ACC112 (cell line): ENCODE measurements around the gene LCN2.
"Not testable (repeated sequence)": the region's sequence is repeated elsewhere in the genome, so short reads cannot be mapped to it uniquely, and the experiment has no call there.

Source experiments
- H2AFZ ChIP-seq: fragments of 200-600 bp; sonication (generic); one replicate; pipeline ENCODE4 v1.6.0; 2017; ENCODE audit warnings: antibody characterized with exemption, low read length; ENCODE audit not compliant: unreplicated experiment
- H3K27ac ChIP-seq: fragments of 200-600 bp; sonication (generic); 2 replicates; pipeline ENCODE4 v1.5.1; 2014; ENCODE audit warnings: low read depth, mild to moderate bottlenecking, antibody characterized with exemption, low read length, moderate library complexity
- H3K27me3 ChIP-seq: fragments of 200-600 bp; sonication (generic); 2 replicates; pipeline ENCODE4 v1.6.1; 2014; ENCODE audit warnings: mild to moderate bottlenecking, antibody characterized with exemption, low read length, moderate library complexity, mixed read lengths; ENCODE audit not compliant: insufficient read depth
- H3K36me3 ChIP-seq: fragments of 200-600 bp; sonication (generic); 2 replicates; pipeline ENCODE4 v1.6.1; 2016; ENCODE audit warnings: mild to moderate bottlenecking, antibody characterized with exemption, low read length, moderate library complexity, mixed read lengths; ENCODE audit not compliant: insufficient read depth
- H3K4me1 ChIP-seq: fragments of 200-600 bp; sonication (generic); one replicate; pipeline ENCODE4 v1.6.1; 2016; ENCODE audit warnings: low read length, mixed read lengths; ENCODE audit not compliant: insufficient read depth, unreplicated experiment, control insufficient read depth
- H3K4me3 ChIP-seq: fragments of 200-600 bp; sonication (generic); 2 replicates; pipeline ENCODE4 v1.5.1; 2014; ENCODE audit warnings: mild to moderate bottlenecking, low read depth, low read length
- H3K79me2 ChIP-seq: fragments of 200-600 bp; sonication (generic); one replicate; pipeline ENCODE4 v1.6.0; 2016; ENCODE audit warnings: low read length; ENCODE audit not compliant: control insufficient read depth, unreplicated experiment, insufficient read depth

The LCN2 gene

GRCh38 chr9:128106181-128106939, 42.9 kb upstream of the LCN2 start:
- Histone ChIP-seq H2AFZ (no peak overlapping the region), H3K36me3 (peaks cover 18% of the 10 kb centered on the region; the same call in 1 of the 2 replicates), H3K4me3 (no peak overlapping the region), H3K27me3 (no peaks in the 10 kb centered on the region), H3K79me2 (peaks cover under 1% of the 10 kb centered on the region), H3K4me1 (no peaks in the 10 kb centered on the region), H3K27ac (no peak overlapping the region)

- Histone ChIP-seq H3K4me1 (no peaks in the 10 kb centered on the region), H2AFZ (no peak overlapping the region), H3K36me3 (peaks cover 18% of the 10 kb centered on the region; the same call in 1 of the 2 replicates), H3K4me3 (no peak overlapping the region), H3K79me2 (no peaks in the 10 kb centered on the region), H3K27me3 (no peaks in the 10 kb centered on the region), H3K27ac (no peak overlapping the region)
Measured at GRCh38 chr9:128106940-128107467, 42.2 kb upstream of the LCN2 start.

- peaks cover 18% of the 10 kb centered on the region; the same call in 1 of the 2 replicates for H3K36me3 ChIP-seq
- no peaks in the 10 kb centered on the region for H3K79me2 ChIP-seq
- H3K27me3 ChIP-seq, result no peaks in the 10 kb centered on the region
- no peaks in the 10 kb centered on the region for H3K4me1 ChIP-seq
- H3K4me3 ChIP-seq, result no peak overlapping the region
- H2AFZ ChIP-seq, result no peak overlapping the region
- H3K27ac ChIP-seq, result no peak overlapping the region
Measured at GRCh38 chr9:128107468-128108268, 41.6 kb upstream of the LCN2 start.

GRCh38 chr9:128108269-128109049, 40.8 kb upstream of the LCN2 start:
- H3K27me3 ChIP-seq, result no peaks in the 10 kb centered on the region
- no peaks in the 10 kb centered on the region for H3K79me2 ChIP-seq
- H3K27ac ChIP-seq, result no peak overlapping the region
- no peak overlapping the region for H2AFZ ChIP-seq
- H3K36me3 ChIP-seq, result peaks cover 18% of the 10 kb centered on the region; the same call in 1 of the 2 replicates
- no peak overlapping the region for H3K4me3 ChIP-seq
- H3K4me1 ChIP-seq, result no peaks in the 10 kb centered on the region

GRCh38 chr9:128109050-128109709, 40.1 kb upstream of the LCN2 start:
- no peaks in the 10 kb centered on the region for H3K79me2 ChIP-seq
- H3K27me3 ChIP-seq, result no peaks in the 10 kb centered on the region
- H3K4me3 ChIP-seq, result no peak overlapping the region
- H2AFZ ChIP-seq, result no peak overlapping the region
- H3K27ac ChIP-seq, result no peak overlapping the region
- H3K4me1 ChIP-seq, result no peaks in the 10 kb centered on the region
- H3K36me3 ChIP-seq, result peaks cover 14% of the 10 kb centered on the region; the same call in 1 of the 2 replicates

- H3K36me3 ChIP-seq, H3K4me3 ChIP-seq, H3K79me2 ChIP-seq, H3K27me3 ChIP-seq, H2AFZ ChIP-seq, H3K4me1 ChIP-seq, H3K27ac ChIP-seq: not testable (repeated sequence)
Measured at GRCh38 chr9:128111726-128112125, 37.5 kb upstream of the LCN2 start.

GRCh38 chr9:128113526-128114325, 35.5 kb upstream of the LCN2 start:
- Histone ChIP-seq H3K79me2 (no peaks in the 10 kb centered on the region), H3K4me3 (no peak overlapping the region), H2AFZ (no peak overlapping the region), H3K27me3 (no peaks in the 10 kb centered on the region), H3K36me3 (peaks cover 4% of the 10 kb centered on the region; the same call in 1 of the 2 replicates), H3K4me1 (no peaks in the 10 kb centered on the region), H3K27ac (no peak overlapping the region)

- Histone ChIP-seq H2AFZ (no peak overlapping the region), H3K36me3 (peaks cover 4% of the 10 kb centered on the region; the same call in 1 of the 2 replicates), H3K4me1 (no peaks in the 10 kb centered on the region), H3K79me2 (no peaks in the 10 kb centered on the region), H3K27ac (no peak overlapping the region), H3K27me3 (no peaks in the 10 kb centered on the region), H3K4me3 (no peak overlapping the region)
Measured at GRCh38 chr9:128114326-128115186, 34.7 kb upstream of the LCN2 start.
